ENCODE measurements around the gene CA5B. TPM values are rescaled to one million over a fixed set of nuclear protein-coding genes. Genes with fewer than 3 reads are reported as not detected.

The CA5B gene
- total and polyA plus RNA-seq, 10 of the 15 experiments (the other 5 are each of a cell fraction or from before 2014, with no cell fraction given): 1.2 to 6.0 (median 3.2) TPM

GRCh38 chrX:15790769-15791290 is 52.8 kb downstream of the CA5B start (continued):
- TF ChIP-seq ZBTB4 (CRISPR knock-in tag; IDR thresholded peaks at IDR 0.05) (no peak), SUPT20H (IDR thresholded peaks at IDR 0.05; ENCODE audit: borderline replicate concordance, control insufficient read depth, low read depth, low read length) (no peak), HDGF (IDR thresholded peaks at IDR 0.05) (no peak)

DNA sequence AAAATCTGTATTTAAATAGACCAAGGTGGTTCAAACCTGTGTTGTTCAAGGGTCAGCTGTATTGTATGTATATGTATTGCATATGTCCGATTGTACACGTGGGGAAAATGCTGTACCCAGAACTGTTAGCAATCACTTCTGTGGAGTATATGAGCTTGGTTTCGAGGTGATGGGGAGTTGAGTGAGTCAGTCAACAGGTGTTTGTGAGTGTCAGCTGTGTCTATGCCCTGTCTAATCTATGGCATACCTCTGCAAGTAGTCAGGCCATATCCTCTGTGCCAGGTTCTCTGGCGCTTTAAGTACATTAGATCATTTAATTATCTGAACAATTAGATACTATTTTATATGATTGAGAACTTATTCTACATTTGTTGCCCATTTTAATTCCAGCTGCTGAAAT is 59.6 kb downstream of the CA5B start:
- Histone ChIP-seq H3K36me3 (ENCODE audit: control insufficient read depth in 2 of 2, insufficient read depth in 2 of 2, low read length in 1 of 2) (peaks cover 0 to 25% of the 10 kb centered on the region in 2 experiments; a peak in 2 of 4 replicates), H4K20me1 (ENCODE audit: control insufficient read depth, insufficient read depth) (no peaks in the 10 kb centered on the region), H3K9me3 (replicated peaks; ENCODE audit: control insufficient read depth, insufficient read depth, low read length) (no peaks in the 10 kb centered on the region), H3K4me3 (no peak overlapping the region), H3K4me1 (ENCODE audit: control insufficient read depth, insufficient read depth, low read length) (no peaks in the 10 kb centered on the region), H3K27ac (ENCODE audit: control insufficient read depth, insufficient read depth) (no peak overlapping the region), H3K4me2 (ENCODE audit: control insufficient read depth, insufficient read depth) (no peak overlapping the region), H2AFZ (ENCODE audit: control insufficient read depth, low read depth, low read length) (no peak overlapping the region), H3K79me2 (ENCODE audit: control insufficient read depth, insufficient read depth, low read length) (peaks cover 19% of the 10 kb centered on the region), H3K9ac (ENCODE audit: control insufficient read depth, insufficient read depth, low read length) (no peak overlapping the region), H3K27me3 (replicated peaks in 1 of 2; ENCODE audit: control insufficient read depth in 2 of 2, insufficient read depth in 2 of 2, low read length in 1 of 2) (no peaks in the 10 kb centered on the region)
- DNase-seq (ENCODE audit: low read depth, low spot score): no peak
- ATAC-seq: peak; percentile 49
- TF ChIP-seq TAF1 (IDR thresholded peaks at IDR 0.05; ENCODE audit: borderline replicate concordance, low read depth, low read length): no peak
- TF ChIP-seq MYC (IDR thresholded peaks at IDR 0.05; ENCODE audit: insufficient read depth, insufficient read length, insufficient replicate concordance, low read length, severe bottlenecking): no peak
- TF ChIP-seq RAD21 (IDR thresholded peaks at IDR 0.05; ENCODE audit: insufficient read depth, low read depth, low read length): no peak
- TF ChIP-seq, protein P1, sequence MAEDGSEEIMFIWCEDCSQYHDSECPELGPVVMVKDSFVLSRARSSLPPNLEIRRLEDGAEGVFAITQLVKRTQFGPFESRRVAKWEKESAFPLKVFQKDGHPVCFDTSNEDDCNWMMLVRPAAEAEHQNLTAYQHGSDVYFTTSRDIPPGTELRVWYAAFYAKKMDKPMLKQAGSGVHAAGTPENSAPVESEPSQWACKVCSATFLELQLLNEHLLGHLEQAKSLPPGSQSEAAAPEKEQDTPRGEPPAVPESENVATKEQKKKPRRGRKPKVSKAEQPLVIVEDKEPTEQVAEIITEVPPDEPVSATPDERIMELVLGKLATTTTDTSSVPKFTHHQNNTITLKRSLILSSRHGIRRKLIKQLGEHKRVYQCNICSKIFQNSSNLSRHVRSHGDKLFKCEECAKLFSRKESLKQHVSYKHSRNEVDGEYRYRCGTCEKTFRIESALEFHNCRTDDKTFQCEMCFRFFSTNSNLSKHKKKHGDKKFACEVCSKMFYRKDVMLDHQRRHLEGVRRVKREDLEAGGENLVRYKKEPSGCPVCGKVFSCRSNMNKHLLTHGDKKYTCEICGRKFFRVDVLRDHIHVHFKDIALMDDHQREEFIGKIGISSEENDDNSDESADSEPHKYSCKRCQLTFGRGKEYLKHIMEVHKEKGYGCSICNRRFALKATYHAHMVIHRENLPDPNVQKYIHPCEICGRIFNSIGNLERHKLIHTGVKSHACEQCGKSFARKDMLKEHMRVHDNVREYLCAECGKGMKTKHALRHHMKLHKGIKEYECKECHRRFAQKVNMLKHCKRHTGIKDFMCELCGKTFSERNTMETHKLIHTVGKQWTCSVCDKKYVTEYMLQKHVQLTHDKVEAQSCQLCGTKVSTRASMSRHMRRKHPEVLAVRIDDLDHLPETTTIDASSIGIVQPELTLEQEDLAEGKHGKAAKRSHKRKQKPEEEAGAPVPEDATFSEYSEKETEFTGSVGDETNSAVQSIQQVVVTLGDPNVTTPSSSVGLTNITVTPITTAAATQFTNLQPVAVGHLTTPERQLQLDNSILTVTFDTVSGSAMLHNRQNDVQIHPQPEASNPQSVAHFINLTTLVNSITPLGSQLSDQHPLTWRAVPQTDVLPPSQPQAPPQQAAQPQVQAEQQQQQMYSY (CRISPR knock-in tag; IDR thresholded peaks at IDR 0.05): no peak
- no peak for TF ChIP-seq NR2C2 (IDR thresholded peaks at IDR 0.05; ENCODE audit: borderline replicate concordance, control insufficient read depth, insufficient read length, low read depth)
- no peak for TF ChIP-seq RUNX3 (IDR thresholded peaks at IDR 0.05; ENCODE audit: low read length)
- no peak for TF ChIP-seq YY1 (IDR thresholded peaks at IDR 0.05; ENCODE audit: low read depth, low read length)
- no peak for TF ChIP-seq CREM (IDR thresholded peaks at IDR 0.05; ENCODE audit: low read depth)
- no peak for TF ChIP-seq ZNF384 (IDR thresholded peaks at IDR 0.05; ENCODE audit: borderline replicate concordance, low read depth, low read length)
- TF ChIP-seq MTA3 (IDR thresholded peaks at IDR 0.05; ENCODE audit: borderline replicate concordance, low read length): no peak
- TF ChIP-seq ESRRA (IDR thresholded peaks at IDR 0.05; ENCODE audit: low read length): no peak
- no peak for TF ChIP-seq USF1 (IDR thresholded peaks at IDR 0.05; ENCODE audit: borderline replicate concordance, extremely low read length, insufficient read depth, low read depth, low read length)
- POLR2A ChIA-PET: no interaction called here
- FAIRE-seq: no peak
- in situ Hi-C loops (cut with MboI): no loop called here
- SMC1A ChIA-PET (ENCODE audit: uncharacterized antibody, unreplicated experiment): interaction anchor here (1.2 kb wide), 1 partner anchor 15 kb away, joined by 3 read pairs; no protein-coding TSS in a partner anchor
- CTCF ChIA-PET: no interaction called here
- intact Hi-C loops (cut with micrococcal nuclease; ENCODE audit: unreplicated experiment): no loop called here
- no TSS peak for BruUV-seq (replicated peaks)
- 100% methylated on average over 4 of the region's 4 CpGs for WGBS (ENCODE audit: insufficient coverage, insufficient replicate concordance, low lambda C conversion rate, missing lambda C conversion rate)
- RAD21 ChIA-PET (ENCODE audit: unreplicated experiment): no interaction called here

All from GM12878 (cell line).